Cardiac atrium fibroblast (primary cell): Measurements from ENCODE around the gene KLHL22. TPM values are rescaled to one million over a fixed set of nuclear protein-coding genes. Genes with fewer than 3 reads are reported as not detected.

Experiments
- total RNA-seq: library from RNA; depleted of rRNA; stranded (reverse); fragments of >200 nt; gene quantifications from 2 replicates; pipeline ENCODE4 v1.2.3, GENCODE V29; 2015

The KLHL22 gene
- total RNA-seq, result 21.4 and 26.2 TPM in 2 replicates

GRCh38 chr22:20494978-20495860 lies at the start of gene KLHL22:
Gene KLHL22, minus strand, starts transcription at chr22:20495795. Its CDS starts 6,584 bp downstream, at chr22:20489211.

GRCh38 chr22:20507253-20508066 lies 11.9 kb upstream of the KLHL22 start, which contains the start of gene MED15:
Gene MED15, plus strand, starts transcription at chr22:20507610. Its CDS starts 69 bp downstream, at chr22:20507679.

GRCh38 chr22:20437613-20438426 lies 57.8 kb downstream of the KLHL22 start, which contains the start of gene SCARF2:
Gene SCARF2, minus strand, starts transcription at chr22:20437825. Its CDS starts 71 bp downstream, at chr22:20437754.

GRCh38 chr22:20393705-20394476 lies 101.7 kb downstream of the KLHL22 start, which contains the start of gene ZNF74:
Gene ZNF74, plus strand, starts transcription at chr22:20394151. Its CDS starts 478 bp downstream, at chr22:20394629.

Other genes starting within 250 kb of the KLHL22 start
- gene RTN4R, start 227.5 kb downstream of the KLHL22 start, total RNA-seq, result 0.54 and 0.97 TPM in 2 replicates
- gene DGCR6L, start 175.7 kb downstream of the KLHL22 start, total RNA-seq, result 39.9 and 51.8 TPM in 2 replicates
- gene ZNF74, start 101.6 kb downstream of the KLHL22 start, total RNA-seq, result 7.5 and 9.2 TPM in 2 replicates
- gene SCARF2, start 58.0 kb downstream of the KLHL22 start, total RNA-seq, result 32.1 and 32.9 TPM in 2 replicates
- gene MED15, start 11.8 kb upstream of the KLHL22 start, total RNA-seq, result 31.1 and 36.6 TPM in 2 replicates